ENCODE results near the gene ANO8. TPM values are rescaled to one million over a fixed set of nuclear protein-coding genes. Genes with fewer than 3 reads are reported as not detected.
A peak's percentile ranks its signal among the peaks of the same experiment; 100 is the strongest.

The ANO8 gene
- total and polyA plus RNA-seq, 2 donors (not counting 1 experiment from before 2014, with no cell fraction given): 1.1 to 5.9 TPM

DNA sequence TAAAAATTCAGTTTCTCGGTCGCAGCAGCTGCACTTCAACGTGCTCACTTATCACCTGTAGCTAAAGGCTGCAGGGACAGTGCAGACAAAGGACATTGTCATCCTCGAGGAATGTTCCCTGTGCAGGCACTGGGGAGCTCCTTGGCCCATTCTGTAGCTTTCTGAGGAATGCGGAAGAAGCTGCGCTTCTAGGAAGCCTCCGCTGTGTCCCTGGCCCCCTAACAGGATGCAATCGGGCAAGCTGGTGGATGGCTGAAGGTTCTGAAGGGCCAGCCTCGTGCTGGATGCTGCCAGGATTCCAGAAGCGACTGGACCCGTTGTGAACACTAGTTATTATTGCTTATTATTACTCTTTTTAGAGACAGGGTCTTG, 8.1 kb downstream of the ANO8 start:
- no peak overlapping the region for H3K4me3 ChIP-seq (replicated peaks in 1 of 4; ENCODE audit: control extremely low read depth in 1 of 4, insufficient read depth in 1 of 4, low read depth in 3 of 4, low read length in 4 of 4)
- H3K79me2 ChIP-seq (ENCODE audit: control insufficient read depth, insufficient read depth, low read length): no peaks in the 10 kb centered on the region
- TF ChIP-seq, protein P1, sequence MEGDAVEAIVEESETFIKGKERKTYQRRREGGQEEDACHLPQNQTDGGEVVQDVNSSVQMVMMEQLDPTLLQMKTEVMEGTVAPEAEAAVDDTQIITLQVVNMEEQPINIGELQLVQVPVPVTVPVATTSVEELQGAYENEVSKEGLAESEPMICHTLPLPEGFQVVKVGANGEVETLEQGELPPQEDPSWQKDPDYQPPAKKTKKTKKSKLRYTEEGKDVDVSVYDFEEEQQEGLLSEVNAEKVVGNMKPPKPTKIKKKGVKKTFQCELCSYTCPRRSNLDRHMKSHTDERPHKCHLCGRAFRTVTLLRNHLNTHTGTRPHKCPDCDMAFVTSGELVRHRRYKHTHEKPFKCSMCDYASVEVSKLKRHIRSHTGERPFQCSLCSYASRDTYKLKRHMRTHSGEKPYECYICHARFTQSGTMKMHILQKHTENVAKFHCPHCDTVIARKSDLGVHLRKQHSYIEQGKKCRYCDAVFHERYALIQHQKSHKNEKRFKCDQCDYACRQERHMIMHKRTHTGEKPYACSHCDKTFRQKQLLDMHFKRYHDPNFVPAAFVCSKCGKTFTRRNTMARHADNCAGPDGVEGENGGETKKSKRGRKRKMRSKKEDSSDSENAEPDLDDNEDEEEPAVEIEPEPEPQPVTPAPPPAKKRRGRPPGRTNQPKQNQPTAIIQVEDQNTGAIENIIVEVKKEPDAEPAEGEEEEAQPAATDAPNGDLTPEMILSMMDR (conservative IDR thresholded peaks at IDR 0.05 in 1 of 2, IDR thresholded peaks at IDR 0.05 in 1 of 2; ENCODE audit: low read depth in 1 of 2, low read length in 2 of 2): no peak
- no peak for TF ChIP-seq EZH2 (IDR thresholded peaks at IDR 0.05; ENCODE audit: low read length, missing control alignments)
- no peak overlapping the region for H3K4me2 ChIP-seq (ENCODE audit: extremely low read depth, insufficient read depth, low read length)
- H3K9ac ChIP-seq (ENCODE audit: insufficient read depth, low read length): no peak overlapping the region
- H3K36me3 ChIP-seq (ENCODE audit: control insufficient read depth, insufficient read depth, low read length): peaks cover 12% of the 10 kb centered on the region
- no peaks in the 10 kb centered on the region for H3K9me3 ChIP-seq (ENCODE audit: control insufficient read depth, insufficient read depth, low read depth, low read length)
- H2AFZ ChIP-seq (ENCODE audit: low read length): no peak overlapping the region
- no peaks in the 10 kb centered on the region for H3K4me1 ChIP-seq (ENCODE audit: control insufficient read depth, extremely low read depth, insufficient read depth, low read length)
- H4K20me1 ChIP-seq (ENCODE audit: control insufficient read depth, extremely low read depth, insufficient read depth, low read length): no peaks in the 10 kb centered on the region
- no peak overlapping the region for H3K27ac ChIP-seq (ENCODE audit: insufficient read depth, low read length)
- H3K27me3 ChIP-seq (ENCODE audit: control insufficient read depth, insufficient read depth, low read length): no peaks in the 10 kb centered on the region
- DNase-seq (ENCODE audit: low read depth in 2 of 2): no peak

DNA sequence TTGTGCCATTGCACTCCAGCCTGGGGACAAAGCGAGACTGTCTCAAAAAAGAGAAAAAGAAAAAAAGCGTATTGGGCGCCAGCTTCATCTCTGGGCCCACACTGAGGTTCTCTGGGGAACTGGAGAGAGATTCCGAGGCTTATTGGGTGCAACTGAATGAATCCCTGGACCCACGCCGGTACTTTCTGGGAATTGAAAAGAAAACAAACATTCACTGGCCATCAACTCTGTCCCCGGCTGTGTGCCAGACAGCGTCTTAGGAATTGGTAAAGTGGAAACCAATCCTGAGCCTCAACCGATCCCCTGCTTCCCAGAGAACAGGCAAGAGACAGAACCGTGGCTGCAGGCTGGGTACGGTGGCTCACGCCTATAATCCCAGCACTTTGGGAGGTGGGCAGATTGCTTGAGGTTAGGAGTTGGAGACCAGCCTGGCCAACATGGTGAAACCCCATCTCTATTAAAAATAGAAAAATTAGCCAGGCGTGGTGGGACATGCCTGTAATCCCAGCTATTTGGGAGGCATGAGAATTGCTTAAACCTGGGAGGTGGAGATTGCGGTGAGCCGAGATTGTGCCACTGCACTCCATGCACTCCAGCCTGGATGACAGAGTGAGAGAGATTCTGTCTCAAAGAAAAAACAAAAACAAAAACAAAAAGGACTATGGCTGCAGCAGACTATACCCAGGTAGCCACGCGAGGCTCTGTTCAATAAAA, 8.6 kb downstream of the ANO8 start:
- Histone ChIP-seq H3K4me2 (ENCODE audit: extremely low read depth, insufficient read depth, low read length) (peak overlapping the region; percentile 23), H3K27me3 (ENCODE audit: control insufficient read depth, insufficient read depth, low read length) (no peaks in the 10 kb centered on the region), H3K9me3 (ENCODE audit: control insufficient read depth, insufficient read depth, low read depth, low read length) (no peaks in the 10 kb centered on the region), H4K20me1 (ENCODE audit: control insufficient read depth, extremely low read depth, insufficient read depth, low read length) (no peaks in the 10 kb centered on the region), H3K4me1 (ENCODE audit: control insufficient read depth, extremely low read depth, insufficient read depth, low read length) (no peaks in the 10 kb centered on the region), H3K9ac (ENCODE audit: insufficient read depth, low read length) (no peak overlapping the region), H3K36me3 (ENCODE audit: control insufficient read depth, insufficient read depth, low read length) (peaks cover 14% of the 10 kb centered on the region), H3K4me3 (replicated peaks in 1 of 4; ENCODE audit: control extremely low read depth in 1 of 4, insufficient read depth in 1 of 4, low read depth in 3 of 4, low read length in 4 of 4) (no peak overlapping the region), H3K79me2 (ENCODE audit: control insufficient read depth, insufficient read depth, low read length) (no peaks in the 10 kb centered on the region), H3K27ac (ENCODE audit: insufficient read depth, low read length) (no peak overlapping the region), H2AFZ (ENCODE audit: low read length) (no peak overlapping the region)
- no peak for TF ChIP-seq EZH2 (IDR thresholded peaks at IDR 0.05; ENCODE audit: low read length, missing control alignments)
- TF ChIP-seq, protein P1 (conservative IDR thresholded peaks at IDR 0.05 in 1 of 2, IDR thresholded peaks at IDR 0.05 in 1 of 2; ENCODE audit: low read depth in 1 of 2, low read length in 2 of 2): no peak
- peak; percentile 36 to 76 for DNase-seq (ENCODE audit: low read depth in 2 of 2)

DNA sequence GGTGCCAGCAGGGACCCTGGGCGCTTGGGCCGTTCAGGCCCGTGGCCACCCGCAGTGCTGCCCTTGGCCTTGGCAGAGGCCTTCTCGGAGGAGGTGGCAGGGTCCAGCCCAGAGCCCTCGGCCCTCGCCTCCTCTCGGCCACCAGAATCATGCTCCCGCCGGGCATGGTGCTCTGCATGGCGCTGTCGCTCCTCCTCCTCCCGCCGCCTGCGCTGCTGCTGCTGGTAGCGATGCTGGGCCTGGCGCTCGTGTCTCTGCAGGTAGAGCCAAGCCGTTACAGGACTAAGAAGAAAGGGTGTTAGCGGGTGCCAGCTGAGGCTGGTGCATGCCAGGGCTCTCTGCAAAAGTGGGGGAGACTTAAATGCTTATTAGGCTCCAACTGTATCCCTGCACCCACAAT, 9.5 kb downstream of the ANO8 start:
- TF ChIP-seq, protein P1 (conservative IDR thresholded peaks at IDR 0.05 in 1 of 2, IDR thresholded peaks at IDR 0.05 in 1 of 2; ENCODE audit: low read depth in 1 of 2, low read length in 2 of 2): no peak
- no peak for TF ChIP-seq EZH2 (IDR thresholded peaks at IDR 0.05; ENCODE audit: low read length, missing control alignments)
- no peak for DNase-seq (ENCODE audit: low read depth in 2 of 2)
- H3K4me1 ChIP-seq (ENCODE audit: control insufficient read depth, extremely low read depth, insufficient read depth, low read length): no peaks in the 10 kb centered on the region
- no peak overlapping the region for H2AFZ ChIP-seq (ENCODE audit: low read length)
- no peaks in the 10 kb centered on the region for H3K27me3 ChIP-seq (ENCODE audit: control insufficient read depth, insufficient read depth, low read length)
- no peak overlapping the region for H3K4me2 ChIP-seq (ENCODE audit: extremely low read depth, insufficient read depth, low read length)
- peaks cover 19% of the 10 kb centered on the region for H3K36me3 ChIP-seq (ENCODE audit: control insufficient read depth, insufficient read depth, low read length)
- no peak overlapping the region for H3K27ac ChIP-seq (ENCODE audit: insufficient read depth, low read length)
- no peaks in the 10 kb centered on the region for H3K79me2 ChIP-seq (ENCODE audit: control insufficient read depth, insufficient read depth, low read length)
- no peaks in the 10 kb centered on the region for H3K9me3 ChIP-seq (ENCODE audit: control insufficient read depth, insufficient read depth, low read depth, low read length)
- no peaks in the 10 kb centered on the region for H4K20me1 ChIP-seq (ENCODE audit: control insufficient read depth, extremely low read depth, insufficient read depth, low read length)
- no peak overlapping the region for H3K9ac ChIP-seq (ENCODE audit: insufficient read depth, low read length)
- H3K4me3 ChIP-seq (replicated peaks in 1 of 4; ENCODE audit: control extremely low read depth in 1 of 4, insufficient read depth in 1 of 4, low read depth in 3 of 4, low read length in 4 of 4): no peak overlapping the region
